A673 (cell line): ENCODE results near the gene ISM1. TPM values are rescaled to one million over a fixed set of nuclear protein-coding genes. Genes with fewer than 3 reads are reported as not detected.

Source experiments
- BruUV-seq: library from RNA; stranded (reverse); fragments of 400-500 nt; replicated peaks from 2 replicates; lab custom pipeline; 2021; lab: Mats Ljungman, UMichigan
- CTCF ChIA-PET: fragments of 300-600 bp; sonication (Branson Sonifier 250); formaldehyde crosslinking; loops from one replicate; lab custom pipeline; 2022; ENCODE audit warnings: antibody characterized with exemption; lab: Charles Lee
- POLR2A ChIA-PET: fragments of 300-600 bp; sonication (Branson Sonifier 250); formaldehyde crosslinking; loops from one replicate; lab custom pipeline; 2022; ENCODE audit warnings: antibody characterized with exemption; ENCODE audit not compliant: low non-redundant PET; lab: Charles Lee
- DNase-seq: peaks from one replicate; pipeline ENCODE4 v3.0.0-alpha.2; 2015; ENCODE audit warnings: low spot score
- H3K27ac ChIP-seq: fragments of 200-600 bp; sonication (generic); 2 replicates; pipeline ENCODE4 v1.5.1; 2016; ENCODE audit warnings: mixed run types, low read depth, mild to moderate bottlenecking, mixed read lengths, antibody characterized with exemption, low read length; ENCODE audit not compliant: poor library complexity, severe bottlenecking
- H3K27me3 ChIP-seq: fragments of 200-600 bp; sonication (generic); replicated peaks from 2 replicates; pipeline ENCODE4 v1.6.1; 2017; ENCODE audit warnings: mixed run types, low read depth, mild to moderate bottlenecking, mixed read lengths, antibody characterized with exemption, low read length; ENCODE audit not compliant: insufficient read depth, poor library complexity
- H3K36me3 ChIP-seq: fragments of 200-600 bp; sonication (generic); 2 replicates; pipeline ENCODE4 v1.6.1; 2016; ENCODE audit warnings: mixed run types, mild to moderate bottlenecking, mixed read lengths, antibody characterized with exemption, low read length; ENCODE audit not compliant: insufficient read depth, poor library complexity, severe bottlenecking
- H3K4me1 ChIP-seq: fragments of 200-600 bp; sonication (generic); 2 replicates; pipeline ENCODE4 v1.6.1; 2017; ENCODE audit warnings: mixed run types, mild to moderate bottlenecking, mixed read lengths, antibody characterized with exemption, low read length; ENCODE audit not compliant: insufficient read depth, poor library complexity, severe bottlenecking
- H3K4me3 ChIP-seq: fragments of 200-600 bp; sonication (generic); 2 replicates; pipeline ENCODE4 v1.5.1; 2016; ENCODE audit warnings: low read depth, mixed run types, mild to moderate bottlenecking, mixed read lengths, low read length; ENCODE audit not compliant: poor library complexity, severe bottlenecking
- H3K9me3 ChIP-seq: fragments of 200-600 bp; sonication (generic); 2 replicates; pipeline ENCODE4 v1.6.1; 2016; ENCODE audit warnings: mixed run types, low read depth, mild to moderate bottlenecking, mixed read lengths, antibody characterized with exemption, low read length; ENCODE audit not compliant: poor library complexity, severe bottlenecking
- CTCF ChIP-seq: fragments of 300-800, 200-600 bp; sonication (generic); conservative IDR thresholded peaks from 2 replicates; pipeline ENCODE4 v1.5.1; 2017; ENCODE audit warnings: low read depth, mild to moderate bottlenecking, antibody characterized with exemption, low read length, moderate library complexity, mixed read lengths
- EZH2 ChIP-seq: fragments of 200-600 bp; sonication (generic); IDR thresholded peaks from 2 replicates; pipeline ENCODE4 v1.6.1; 2017; ENCODE audit warnings: borderline replicate concordance, low read depth, mild to moderate bottlenecking, mixed read lengths, antibody characterized with exemption, low read length; ENCODE audit not compliant: poor library complexity, severe bottlenecking
- intact Hi-C: fragments of 100-400 bp; cut with micrococcal nuclease; formaldehyde crosslinking; loops from one replicate; pipeline ENCODE4 v1.10.0; 2022; ENCODE audit not compliant: unreplicated experiment
- total RNA-seq: library from RNA; stranded (reverse); gene quantifications from 2 replicates; pipeline ENCODE4 v1.2.3, GENCODE V29; 2021

The ISM1 gene
- total RNA-seq, 1 experiment from 2014 or later = 0.11 TPM

- no peaks in the 10 kb centered on the region for H3K27me3 ChIP-seq
- BruUV-seq = no TSS peak
- H3K27ac ChIP-seq = no peak overlapping the region
- ChIA-PET POLR2A (no interaction called here), CTCF (no interaction called here)
- no peak for TF ChIP-seq EZH2
- peak; percentile 75 for TF ChIP-seq CTCF
- DNase-seq = peak; percentile 60
- no peaks in the 10 kb centered on the region for H3K36me3 ChIP-seq
- intact Hi-C loops = loop anchor here (1.0 to 5.0 kb wide), 2 partner anchors 142 to 289 kb away; no protein-coding TSS in a partner anchor
- no peaks in the 10 kb centered on the region for H3K4me1 ChIP-seq
- H3K4me3 ChIP-seq = no peak overlapping the region
- H3K9me3 ChIP-seq = no peaks in the 10 kb centered on the region
Observed at GRCh38 chr20:13261460-13262301, 40.6 kb downstream of the ISM1 start.

DNA sequence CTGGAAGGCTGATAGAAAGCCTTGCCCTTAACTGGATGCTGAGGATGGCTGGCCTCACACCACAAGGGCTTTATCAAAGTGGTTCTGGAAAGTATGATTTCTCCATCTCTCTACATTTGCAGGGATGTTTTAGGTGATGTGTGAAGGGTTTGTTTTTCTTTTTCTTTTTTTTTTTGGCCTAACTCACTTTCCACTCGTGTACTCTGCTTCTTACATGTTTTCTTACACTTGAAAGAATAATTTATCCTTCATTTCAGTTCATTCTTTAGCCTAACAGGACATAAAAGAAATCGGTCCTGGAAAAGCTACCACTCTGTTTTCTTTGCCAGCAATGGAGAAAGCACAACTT, 41.2 kb downstream of the ISM1 start:
- POLR2A ChIA-PET = no interaction called here

GRCh38 chr20:13262671-13263360, 41.7 kb downstream of the ISM1 start:
- Histone ChIP-seq H3K27ac (no peak overlapping the region), H3K9me3 (no peaks in the 10 kb centered on the region), H3K27me3 (no peaks in the 10 kb centered on the region), H3K4me1 (no peaks in the 10 kb centered on the region), H3K4me3 (no peak overlapping the region), H3K36me3 (no peaks in the 10 kb centered on the region)
- intact Hi-C loops = loop anchor here (1.0 to 5.0 kb wide), 2 partner anchors 144 to 291 kb away; no protein-coding TSS in a partner anchor
- no TSS peak for BruUV-seq
- CTCF ChIA-PET = no interaction called here
- TF ChIP-seq CTCF (no peak), EZH2 (no peak)
- POLR2A ChIA-PET = no interaction called here
- no peak for DNase-seq

More for the DNA sequence above, 41.2 kb downstream of the ISM1 start:
- Histone ChIP-seq H3K4me3 (no peak overlapping the region), H3K27ac (no peak overlapping the region), H3K9me3 (no peaks in the 10 kb centered on the region), H3K27me3 (no peaks in the 10 kb centered on the region), H3K36me3 (no peaks in the 10 kb centered on the region), H3K4me1 (no peaks in the 10 kb centered on the region)
- CTCF ChIA-PET = no interaction called here
- intact Hi-C loops = loop anchor here (1.0 to 5.0 kb wide), 2 partner anchors 143 to 290 kb away; no protein-coding TSS in a partner anchor
- no peak for DNase-seq
- no TSS peak for BruUV-seq
- TF ChIP-seq EZH2 (no peak), CTCF (no peak)
